DMS114 treated with DMSO at 0.1 percent for 48 hours (cell line): ENCODE results near the gene PTPRN2.

Experiments
- DNase-seq: peaks from one replicate; lab custom pipeline; 2025; ENCODE audit not compliant: unreplicated experiment; lab: John Stamatoyannopoulos, UW

The PTPRN2 gene

GRCh38 chr7:158556721-158557440 is 30.7 kb downstream of the PTPRN2 start:
- no peak for DNase-seq

- DNase-seq = no peak
Observed at GRCh38 chr7:158555034-158555520, 32.5 kb downstream of the PTPRN2 start.

- DNase-seq = no peak
Observed at GRCh38 chr7:158550886-158551452, 36.7 kb downstream of the PTPRN2 start.

- no peak for DNase-seq
Observed at GRCh38 chr7:158550394-158550700, 37.3 kb downstream of the PTPRN2 start.

- DNase-seq = no peak
Observed at GRCh38 chr7:158549616-158550393, 37.8 kb downstream of the PTPRN2 start.

DNA sequence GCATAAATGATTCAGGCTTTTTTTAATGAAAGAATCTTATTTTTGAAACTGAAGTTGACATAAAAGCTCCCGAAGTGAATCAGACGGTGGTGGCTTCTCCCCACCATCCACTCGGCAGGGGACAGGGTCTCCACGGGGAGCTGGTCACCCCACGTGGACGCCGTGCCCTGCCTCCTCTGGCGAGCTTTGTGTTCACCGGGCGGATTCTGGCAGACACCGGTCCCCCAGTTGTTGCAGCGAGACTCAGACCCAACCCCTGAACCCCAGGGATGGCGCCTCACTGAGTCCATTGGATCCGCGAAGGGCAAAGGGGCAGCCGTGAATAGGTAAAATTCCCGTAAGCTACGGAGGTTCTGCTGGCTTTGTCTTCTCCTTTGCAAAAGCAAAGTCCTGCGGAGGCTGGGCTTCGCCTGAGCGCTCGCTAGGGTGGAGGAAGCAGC is 38.4 kb downstream of the PTPRN2 start:
- DNase-seq = no peak

DNA sequence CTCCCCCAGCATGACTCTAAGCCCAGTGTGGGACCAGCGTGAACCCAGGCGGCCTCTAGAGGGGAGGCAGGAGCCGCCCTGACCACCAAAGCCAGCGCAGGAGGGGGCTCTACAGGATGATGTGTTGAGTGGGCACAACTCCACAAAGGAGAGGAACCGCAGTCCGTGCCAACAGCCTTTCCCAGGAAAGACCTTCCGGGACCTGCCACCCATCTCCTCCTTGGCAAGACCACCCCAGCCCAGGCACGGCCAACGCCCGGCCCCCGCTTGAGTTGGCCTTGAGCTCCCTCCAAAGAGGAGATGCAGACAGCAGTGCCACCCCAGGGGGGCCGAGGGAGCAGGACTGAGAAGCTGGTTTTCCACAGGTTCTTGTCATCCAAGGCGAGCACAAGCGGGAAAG is 38.9 kb downstream of the PTPRN2 start:
- no peak for DNase-seq

DNA sequence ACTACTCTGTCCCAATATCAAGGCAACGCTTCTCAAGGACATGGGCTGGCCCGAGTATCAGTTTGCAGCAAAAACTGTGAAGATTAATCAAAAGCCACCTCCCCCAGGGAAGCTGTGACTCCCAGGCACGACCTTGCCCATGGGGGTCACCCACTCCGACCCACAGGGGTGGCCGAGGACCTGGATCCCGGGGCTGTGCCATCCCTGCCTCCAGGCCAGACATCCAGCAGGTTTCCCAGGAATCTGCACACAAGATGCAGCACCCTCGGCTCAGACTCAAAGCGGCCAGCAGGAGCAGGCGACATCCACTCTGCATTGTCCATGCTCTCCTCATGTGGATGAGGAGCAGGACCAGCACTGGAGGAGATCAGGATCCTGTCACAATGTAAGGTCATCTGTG is 39.8 kb downstream of the PTPRN2 start:
- no peak for DNase-seq

GRCh38 chr7:158546626-158547025 is 41.0 kb downstream of the PTPRN2 start:
- no peak for DNase-seq

- DNase-seq = no peak
Observed at GRCh38 chr7:158546214-158546613, 41.4 kb downstream of the PTPRN2 start.

DNA sequence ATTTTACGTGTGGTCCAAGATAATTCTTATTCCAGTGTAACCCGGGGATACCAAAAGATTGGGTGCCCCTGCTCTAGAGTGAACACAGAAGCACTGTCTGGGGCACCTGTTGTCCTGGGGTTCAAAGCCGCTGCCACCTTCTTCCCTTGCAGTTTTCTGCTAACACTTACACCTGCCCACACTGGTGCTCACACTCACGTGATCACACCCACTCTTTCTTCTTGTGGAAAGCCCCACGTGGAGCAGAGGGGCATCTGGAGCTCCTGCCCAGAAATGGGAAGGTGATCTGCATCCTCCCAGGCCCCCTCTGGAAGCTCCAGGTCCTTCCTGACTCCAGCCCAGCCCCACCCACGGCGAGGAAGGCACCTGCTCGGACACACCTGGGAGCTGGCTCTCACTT is 42.9 kb downstream of the PTPRN2 start:
- no peak for DNase-seq

DNA sequence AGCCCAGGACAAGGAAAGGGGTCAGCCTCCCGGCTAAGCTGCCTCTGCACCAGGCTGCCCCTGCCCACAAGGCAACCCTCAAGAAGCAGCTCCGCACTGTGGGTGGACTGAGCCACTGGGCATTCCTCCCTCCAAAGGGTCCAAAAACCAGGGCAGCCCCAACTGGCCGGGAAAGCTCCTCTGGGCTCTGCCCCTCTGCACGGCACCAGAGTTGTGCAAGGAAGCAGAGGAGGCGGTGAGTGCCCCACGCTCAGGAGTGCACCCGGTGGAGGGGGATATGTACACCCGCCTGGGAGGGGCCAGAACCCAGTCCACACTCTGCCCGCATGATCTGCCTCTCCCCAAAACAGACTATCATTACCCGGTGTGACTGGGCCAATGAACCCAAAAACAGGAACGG is 43.8 kb downstream of the PTPRN2 start:
- no peak for DNase-seq

GRCh38 chr7:158542651-158543566 is 44.7 kb downstream of the PTPRN2 start:
- no peak for DNase-seq

- no peak for DNase-seq
Observed at GRCh38 chr7:158541346-158542010, 46.1 kb downstream of the PTPRN2 start.

DNA sequence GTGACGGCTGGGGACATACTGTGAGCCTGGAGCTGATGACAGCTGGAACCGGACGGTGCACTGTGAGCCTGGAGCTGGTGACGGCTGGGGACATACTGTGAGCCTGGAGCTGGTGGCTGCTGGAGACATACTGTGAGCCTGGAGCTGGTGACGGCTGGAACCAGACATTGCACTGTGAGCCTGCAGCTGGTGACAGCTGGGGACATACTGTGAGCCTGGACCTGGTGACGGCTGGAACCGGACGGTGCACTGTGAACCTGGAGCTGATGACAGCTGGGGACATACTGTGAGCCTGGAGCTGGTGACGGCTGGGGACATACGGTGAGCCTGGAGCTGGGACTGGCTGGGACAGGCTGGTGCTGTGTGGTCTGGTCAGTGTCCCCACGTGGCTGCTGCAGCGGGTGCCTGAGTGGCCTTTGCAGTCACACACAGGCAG is 47.9 kb downstream of the PTPRN2 start:
- DNase-seq = no peak

- no peak for DNase-seq
Observed at GRCh38 chr7:158538156-158538946, 49.3 kb downstream of the PTPRN2 start.

GRCh38 chr7:158537516-158537882 is 50.1 kb downstream of the PTPRN2 start:
- no peak for DNase-seq

GRCh38 chr7:158536871-158537515 is 50.6 kb downstream of the PTPRN2 start:
- DNase-seq = no peak

DNA sequence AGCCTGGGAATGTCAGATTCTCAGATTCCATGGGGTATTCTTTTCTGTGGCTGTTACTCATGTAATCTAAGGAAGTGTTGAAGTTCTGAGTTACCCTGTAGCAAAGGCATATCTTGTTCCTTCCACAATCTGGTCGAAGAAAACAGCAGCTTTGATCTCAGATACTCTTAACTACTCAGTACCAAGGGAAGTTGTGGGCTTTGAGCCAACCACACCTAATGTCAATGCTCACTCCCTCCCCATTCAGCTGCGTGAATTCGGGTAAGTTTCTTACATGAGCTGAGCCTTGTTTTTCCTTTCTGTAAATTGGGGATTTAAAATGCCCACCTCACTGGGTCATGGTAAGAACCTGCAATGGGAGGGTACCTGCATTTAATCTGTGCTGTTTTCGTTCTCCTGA is 52.5 kb downstream of the PTPRN2 start:
- DNase-seq = no peak
